ENCODE results near the gene NUAK1. TPM values are rescaled to one million over a fixed set of nuclear protein-coding genes. Genes with fewer than 3 reads are reported as not detected.

The NUAK1 gene
- total RNA-seq, 1 experiment from 2014 or later, result 5.4 TPM

DNA sequence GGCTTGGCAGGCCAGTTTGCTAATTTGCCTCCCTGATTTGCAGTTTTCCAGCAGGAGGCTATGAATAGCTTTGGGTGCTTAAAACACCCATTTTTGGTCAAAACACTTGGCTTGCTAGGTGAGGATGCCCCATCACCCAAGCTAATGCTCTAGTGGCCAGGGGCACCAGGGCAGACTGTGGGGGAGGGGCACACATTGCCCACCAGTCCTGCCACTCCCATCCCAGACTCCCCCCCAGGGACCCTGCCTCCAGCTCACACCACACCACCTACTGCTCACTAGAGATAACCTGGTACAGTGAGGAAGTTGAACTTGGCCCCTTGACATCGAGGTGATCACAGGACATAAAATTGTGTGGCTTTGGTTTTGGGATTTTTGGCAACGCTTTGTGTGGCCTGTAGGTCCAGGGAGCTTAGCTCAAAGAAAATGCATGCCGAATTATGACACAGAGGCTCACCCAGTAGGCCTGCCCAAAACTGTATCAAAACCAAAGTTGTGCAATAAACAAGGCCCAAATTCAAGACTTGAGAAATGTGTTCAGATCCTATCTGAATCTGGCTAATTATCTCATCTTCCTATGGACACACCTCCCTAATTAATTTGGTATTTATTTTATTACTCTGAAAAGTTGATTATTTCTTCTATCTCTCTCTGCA is 4.3 kb downstream of the NUAK1 start:
- no peak for DNase-seq (ENCODE audit: low read depth)
- in situ Hi-C loops (cut with HindIII; ENCODE audit: low pct_unique_long_range_greater_than_20kb, low sequenced_read_pairs), result no loop called here

DNA sequence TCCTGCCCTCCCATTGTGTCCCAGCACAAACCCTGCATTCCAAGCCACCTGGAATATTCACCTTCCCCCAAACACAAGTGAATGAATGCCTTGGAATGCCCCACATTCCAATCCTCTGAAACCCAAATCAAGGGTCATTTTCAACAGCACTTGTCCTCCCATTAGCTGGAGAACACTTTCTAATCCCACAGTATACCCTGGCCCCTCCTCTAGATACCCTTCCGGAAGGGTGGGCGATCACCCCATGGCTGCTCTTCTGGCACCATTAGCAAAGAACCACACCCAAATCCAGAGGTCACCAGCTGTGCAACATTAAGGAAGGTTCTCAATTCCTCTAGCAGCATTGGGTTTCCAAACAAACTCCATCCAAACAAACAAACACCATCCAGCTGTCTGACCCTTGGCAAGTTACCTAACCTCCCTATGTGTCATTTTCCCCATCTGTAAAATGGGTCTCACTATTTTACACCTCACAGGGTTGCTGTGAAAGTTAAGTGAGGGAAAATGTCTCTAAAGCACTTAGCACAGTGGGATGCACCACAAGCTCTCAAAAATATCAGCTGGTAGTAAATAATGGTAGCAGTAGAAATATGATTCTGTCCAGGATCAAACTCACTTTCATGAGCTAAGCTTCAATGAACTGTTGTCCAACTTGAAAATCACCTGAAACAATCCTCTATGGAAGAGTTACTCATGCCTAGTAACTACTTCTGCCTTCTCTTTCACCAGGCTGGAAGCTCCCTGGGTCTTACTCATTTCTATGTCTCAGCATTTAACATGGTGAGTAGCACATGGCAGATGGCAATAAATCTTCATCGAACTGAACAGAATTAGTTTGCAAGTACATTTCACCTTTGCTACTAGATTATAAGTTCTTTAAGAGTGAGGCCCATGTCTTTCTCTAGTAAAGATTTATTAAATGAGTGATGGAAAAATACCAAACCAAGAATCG is 5.3 kb downstream of the NUAK1 start:
- DNase-seq (ENCODE audit: low read depth), result peak; percentile 71
- in situ Hi-C loops (cut with HindIII; ENCODE audit: low pct_unique_long_range_greater_than_20kb, low sequenced_read_pairs), result no loop called here

DNA sequence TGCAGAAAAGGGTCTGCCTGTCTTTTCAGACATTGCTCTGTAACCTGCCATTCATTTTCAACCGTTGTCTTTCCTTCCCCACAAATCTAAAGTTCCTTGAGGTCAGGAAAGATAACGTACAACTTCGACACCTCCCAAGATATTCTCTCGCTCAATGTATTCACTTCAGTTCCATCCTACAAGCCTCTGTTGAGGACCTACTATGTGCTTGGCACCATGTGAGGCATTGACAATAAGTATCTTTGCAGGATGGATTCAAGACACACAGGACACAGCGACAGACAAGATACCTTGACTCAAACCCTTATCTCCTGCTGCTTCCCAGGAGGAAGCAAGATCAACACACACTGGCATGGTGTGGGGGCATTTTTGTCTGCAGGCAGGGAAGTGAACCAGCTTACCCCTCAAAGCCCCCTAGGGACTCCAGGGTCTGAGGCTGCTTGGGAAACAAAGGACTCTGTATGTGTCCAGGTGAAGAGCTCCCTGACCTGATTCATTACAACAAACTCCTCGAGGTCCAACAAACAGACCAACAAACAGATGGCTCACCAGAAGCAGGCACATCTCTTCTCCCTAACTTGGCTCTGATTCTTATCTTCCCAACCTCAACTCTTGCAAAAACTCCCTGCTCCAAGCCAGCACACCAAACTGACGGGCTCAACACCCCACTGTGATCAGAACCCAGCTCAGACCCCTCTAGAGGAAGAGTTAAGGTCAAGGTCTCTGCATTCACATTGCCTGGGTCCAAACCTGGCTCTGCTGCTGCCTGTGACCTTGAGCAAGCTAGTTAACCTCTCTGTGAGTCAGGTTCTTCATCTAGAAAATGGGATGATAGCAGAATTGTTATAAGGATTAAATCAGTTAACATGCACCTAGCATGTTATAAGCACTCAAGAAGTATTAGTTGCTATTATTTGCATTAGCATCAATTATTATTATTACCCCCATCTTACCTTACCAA is 6.3 kb downstream of the NUAK1 start:
- in situ Hi-C loops (cut with HindIII; ENCODE audit: low pct_unique_long_range_greater_than_20kb, low sequenced_read_pairs), result no loop called here
- no peak for DNase-seq (ENCODE audit: low read depth)

DNA sequence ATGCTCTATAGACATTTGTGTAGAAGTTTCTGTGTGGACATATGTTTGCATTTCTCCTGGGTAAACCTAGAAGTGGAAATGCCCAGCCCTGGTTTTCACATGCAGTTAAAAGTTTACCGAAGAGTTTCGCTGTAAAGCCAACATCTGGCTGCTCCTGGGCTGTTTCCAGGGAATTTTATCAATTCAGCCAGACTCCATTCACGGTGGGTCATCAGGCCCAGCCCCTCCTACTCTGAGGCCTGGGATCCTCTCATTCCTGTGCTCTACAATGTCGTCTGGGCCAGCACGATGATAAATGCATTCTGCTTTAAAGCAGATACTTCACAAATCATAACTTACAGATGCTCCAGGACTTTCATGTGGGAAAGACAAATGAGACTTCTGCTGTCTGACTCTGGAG is 7.1 kb downstream of the NUAK1 start:
- in situ Hi-C loops (cut with HindIII; ENCODE audit: low pct_unique_long_range_greater_than_20kb, low sequenced_read_pairs), result no loop called here
- no peak for DNase-seq (ENCODE audit: low read depth)

DNA sequence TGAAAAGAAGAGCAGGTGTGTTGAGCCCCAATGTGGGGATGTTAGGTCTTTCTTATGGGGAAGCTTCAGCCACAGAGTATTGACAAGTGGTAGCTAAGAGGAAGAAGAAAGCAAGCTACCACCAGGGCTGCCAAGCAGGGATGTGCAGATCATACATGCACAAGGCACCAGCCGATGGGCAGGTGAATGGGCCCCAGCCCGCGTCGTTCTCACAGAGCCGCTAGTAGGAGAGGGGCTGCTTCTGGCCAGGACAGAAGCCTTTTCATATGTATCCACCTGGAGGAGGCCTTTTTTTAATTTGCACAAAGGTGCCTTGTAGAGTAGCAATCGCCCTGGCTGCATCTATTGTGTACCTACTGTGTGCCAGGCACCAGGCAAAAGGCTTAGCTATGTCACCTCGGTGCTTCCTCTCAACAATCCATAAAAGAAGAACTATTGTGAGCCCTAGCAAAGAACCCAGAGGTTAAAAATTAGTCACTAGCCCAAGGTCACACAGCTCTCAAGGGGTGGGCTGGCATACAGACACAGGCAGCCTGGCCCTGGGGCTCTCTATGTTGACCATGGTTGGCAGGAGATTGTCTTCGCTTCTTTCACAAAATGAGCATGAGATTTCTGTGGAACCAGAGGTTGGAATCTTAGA is 8.2 kb downstream of the NUAK1 start:
- DNase-seq (ENCODE audit: low read depth), result no peak
- in situ Hi-C loops (cut with HindIII; ENCODE audit: low pct_unique_long_range_greater_than_20kb, low sequenced_read_pairs), result no loop called here

DNA sequence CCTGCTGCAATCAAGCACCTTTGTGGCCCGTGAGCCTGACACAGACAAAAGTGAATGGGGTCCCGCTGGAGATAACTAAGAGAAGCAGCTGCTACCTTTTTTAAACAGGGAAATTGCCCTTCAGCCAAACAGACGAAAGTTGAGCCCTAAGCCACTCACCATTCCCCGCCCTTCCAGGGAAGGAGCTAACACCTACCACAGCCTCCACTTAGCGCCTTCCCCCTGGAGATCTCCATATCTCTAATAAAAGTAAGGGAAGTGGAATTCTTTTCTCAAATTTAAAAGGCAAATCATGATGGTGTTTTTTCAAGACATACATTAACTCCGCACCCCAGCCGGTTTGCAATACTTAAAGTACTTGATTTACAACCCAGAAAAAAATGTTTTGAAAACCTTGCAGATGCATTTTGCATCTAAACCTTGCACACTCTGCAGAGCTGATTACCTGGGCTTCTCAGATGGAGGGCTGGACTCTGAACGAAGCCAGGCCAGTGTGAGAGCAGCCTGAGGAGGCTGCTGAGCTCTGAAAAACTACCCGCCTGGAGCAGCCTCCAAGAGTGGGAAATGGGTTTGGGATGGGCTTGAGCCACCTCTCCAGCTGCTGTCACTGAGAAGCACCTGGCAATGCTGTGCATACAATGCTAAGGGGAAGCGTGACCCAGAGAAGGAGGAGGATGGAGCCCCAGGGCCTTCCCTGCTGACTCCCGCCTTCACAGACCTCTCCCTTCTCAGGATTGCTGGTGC is 10.0 kb downstream of the NUAK1 start:
- in situ Hi-C loops (cut with HindIII; ENCODE audit: low pct_unique_long_range_greater_than_20kb, low sequenced_read_pairs), result no loop called here
- no peak for DNase-seq (ENCODE audit: low read depth)

DNA sequence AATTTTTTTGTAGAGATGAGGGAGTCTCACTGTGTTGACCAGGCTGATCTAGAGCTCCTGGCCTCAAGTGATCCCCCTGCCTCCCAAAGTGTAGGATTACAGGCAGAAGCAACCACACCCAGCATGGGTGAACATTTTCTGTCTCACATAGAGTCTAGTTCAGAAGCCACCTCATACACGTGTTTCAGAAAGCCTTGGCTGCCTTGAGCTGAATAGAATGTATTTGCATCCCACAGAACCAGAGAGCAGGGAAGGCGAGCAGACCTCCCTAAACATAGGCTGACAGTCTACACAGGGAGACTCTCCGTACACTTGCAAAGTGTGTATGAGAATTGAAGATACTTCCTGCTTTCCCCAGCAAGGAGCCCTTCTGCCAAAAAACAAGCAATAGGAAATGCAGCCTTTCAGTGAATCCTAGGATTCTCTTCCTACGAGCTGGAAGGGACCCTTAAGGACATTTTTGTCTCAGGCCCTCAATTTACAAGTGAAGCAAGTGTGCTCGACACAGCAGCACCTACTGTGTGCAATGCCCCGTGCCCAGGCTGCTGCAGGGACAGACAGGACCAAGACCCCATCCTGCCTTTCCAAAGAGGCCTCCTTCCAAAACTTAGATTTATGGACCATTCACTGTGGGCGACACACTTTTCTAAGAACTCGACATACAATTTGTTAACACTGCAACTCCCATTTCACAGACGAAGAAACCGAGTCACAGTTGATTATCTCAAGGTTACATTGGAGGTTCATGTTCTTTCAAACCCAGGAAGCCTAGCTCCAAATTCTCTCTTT is 11.2 kb downstream of the NUAK1 start:
- in situ Hi-C loops (cut with HindIII; ENCODE audit: low pct_unique_long_range_greater_than_20kb, low sequenced_read_pairs), result no loop called here
- no peak for DNase-seq (ENCODE audit: low read depth)

DNA sequence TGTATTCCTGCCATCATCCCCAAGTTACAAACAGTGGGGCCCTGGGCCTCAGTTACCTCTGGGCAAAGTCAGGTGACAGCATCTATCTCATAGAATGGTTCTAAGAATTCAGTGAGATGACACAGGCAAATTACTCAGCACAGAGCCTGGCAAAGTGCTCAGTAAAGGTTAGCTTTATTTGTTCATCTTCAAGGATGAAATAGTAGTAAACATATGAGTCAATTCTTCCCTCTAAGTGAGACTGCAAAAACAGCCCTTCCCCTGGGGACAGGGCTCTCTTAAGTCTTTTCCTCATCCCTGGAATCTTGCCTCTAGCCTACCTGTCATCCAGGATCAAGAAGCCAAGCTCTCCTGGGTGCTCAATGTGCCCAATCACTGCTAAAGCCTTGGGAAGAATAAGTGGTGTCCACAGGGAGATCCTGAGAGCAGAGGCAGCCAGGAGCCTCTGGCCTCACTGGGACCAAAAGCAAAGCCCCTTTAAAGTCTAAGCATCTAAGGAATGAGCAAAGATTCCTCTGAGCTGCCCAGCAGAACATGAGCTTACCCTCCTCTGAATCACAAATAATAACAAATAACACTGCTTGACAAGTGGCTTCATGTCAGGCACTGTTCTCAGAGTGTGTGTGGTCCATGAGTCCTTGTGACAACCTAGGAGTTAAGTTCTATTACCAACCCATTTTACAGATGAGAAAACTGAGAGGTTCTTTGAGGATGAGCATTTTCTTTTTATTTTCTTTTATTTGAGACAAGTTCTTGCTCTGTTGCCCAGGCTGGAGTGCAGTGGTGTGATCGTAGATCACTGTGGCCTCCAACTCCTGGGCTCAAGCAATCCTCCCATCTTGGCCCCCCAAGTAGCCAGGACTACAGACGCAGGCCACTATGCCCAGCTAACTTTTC is 12.1 kb downstream of the NUAK1 start:
- in situ Hi-C loops (cut with HindIII; ENCODE audit: low pct_unique_long_range_greater_than_20kb, low sequenced_read_pairs), result no loop called here
- peak; percentile 84 for DNase-seq (ENCODE audit: low read depth)

DNA sequence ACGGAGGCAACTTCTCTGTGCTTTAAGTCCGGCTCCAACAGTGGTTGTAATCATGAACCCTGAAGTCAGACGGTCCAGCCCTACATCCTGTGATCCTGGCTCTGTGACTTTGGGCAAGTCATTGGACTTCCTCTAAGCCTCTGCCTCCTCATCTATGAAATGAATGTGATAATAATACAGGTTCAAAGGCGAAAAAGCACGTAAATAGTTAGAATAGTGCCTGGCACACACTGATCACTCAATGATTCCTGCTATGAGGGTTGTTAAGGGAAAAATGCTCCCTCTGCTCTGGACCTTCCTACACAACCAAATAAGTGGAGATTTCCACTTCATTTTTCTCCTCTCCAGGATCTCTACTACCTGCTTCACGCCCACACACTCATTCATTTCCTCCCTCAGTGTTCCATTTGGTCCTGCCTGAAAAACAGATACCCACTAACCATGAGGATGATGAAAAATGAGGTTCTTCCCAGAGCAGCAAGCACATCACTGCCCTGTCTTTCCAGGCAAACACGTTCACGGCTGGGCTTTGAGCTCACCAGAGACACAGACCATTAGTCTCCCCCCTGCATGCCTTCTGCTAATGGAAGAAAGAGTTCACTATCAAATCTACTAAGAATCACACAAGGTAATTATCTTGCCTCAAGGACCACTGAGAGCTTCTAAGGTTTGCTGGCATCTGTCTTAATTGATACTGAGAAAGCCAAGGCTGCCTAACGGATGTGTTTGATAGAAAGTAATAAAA is 13.2 kb downstream of the NUAK1 start:
- in situ Hi-C loops (cut with HindIII; ENCODE audit: low pct_unique_long_range_greater_than_20kb, low sequenced_read_pairs), result no loop called here

DNA sequence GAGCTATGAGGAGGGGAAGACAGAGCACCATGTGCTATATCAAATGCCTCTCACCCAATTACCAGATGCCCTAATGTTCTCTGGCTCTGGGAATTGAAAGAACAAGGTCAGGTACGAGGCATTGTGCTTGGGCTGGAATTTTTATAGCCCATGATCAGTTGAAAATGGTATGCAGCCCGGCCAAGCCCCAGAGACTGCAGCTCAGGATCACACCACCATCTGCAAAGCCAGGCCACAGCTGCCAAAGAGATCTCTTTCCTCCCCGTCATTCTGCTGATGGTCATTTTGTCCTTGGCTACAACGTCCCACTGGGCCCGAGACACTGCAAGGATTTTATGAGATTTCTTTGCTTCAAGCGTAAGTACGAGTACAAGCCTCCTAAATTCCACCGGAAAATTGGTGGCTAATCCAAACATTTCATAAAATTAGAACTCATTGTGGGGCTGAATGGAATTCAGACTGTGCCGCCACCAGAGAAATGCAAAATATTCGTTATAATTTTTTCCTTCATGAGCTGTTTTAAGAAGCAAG is 15.1 kb downstream of the NUAK1 start:
- in situ Hi-C loops (cut with HindIII; ENCODE audit: low pct_unique_long_range_greater_than_20kb, low sequenced_read_pairs), result no loop called here
- DNase-seq (ENCODE audit: low read depth), result no peak

More for the DNA sequence above, 13.2 kb downstream of the NUAK1 start:
- DNase-seq (ENCODE audit: low read depth), result no peak

DNA sequence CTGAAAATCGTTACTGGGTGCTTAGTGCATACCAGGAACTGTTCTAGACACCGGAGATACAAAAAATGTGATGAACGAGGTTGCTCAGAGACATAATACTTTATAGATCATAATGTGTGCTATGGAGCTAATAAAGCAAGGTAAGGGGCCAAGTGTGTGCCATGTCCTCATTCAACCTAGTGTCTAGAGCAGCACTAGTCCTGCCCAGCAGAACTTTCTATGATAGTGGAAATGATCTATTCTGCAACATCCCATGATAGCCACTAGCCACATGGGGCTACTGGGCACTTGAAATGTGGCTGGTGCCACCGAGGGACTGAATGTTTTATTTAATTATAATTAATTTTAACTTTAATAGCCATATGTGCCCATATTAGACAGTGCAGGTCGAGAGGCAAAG is 15.6 kb downstream of the NUAK1 start:
- in situ Hi-C loops (cut with HindIII; ENCODE audit: low pct_unique_long_range_greater_than_20kb, low sequenced_read_pairs), result no loop called here
- DNase-seq (ENCODE audit: low read depth), result no peak

DNA sequence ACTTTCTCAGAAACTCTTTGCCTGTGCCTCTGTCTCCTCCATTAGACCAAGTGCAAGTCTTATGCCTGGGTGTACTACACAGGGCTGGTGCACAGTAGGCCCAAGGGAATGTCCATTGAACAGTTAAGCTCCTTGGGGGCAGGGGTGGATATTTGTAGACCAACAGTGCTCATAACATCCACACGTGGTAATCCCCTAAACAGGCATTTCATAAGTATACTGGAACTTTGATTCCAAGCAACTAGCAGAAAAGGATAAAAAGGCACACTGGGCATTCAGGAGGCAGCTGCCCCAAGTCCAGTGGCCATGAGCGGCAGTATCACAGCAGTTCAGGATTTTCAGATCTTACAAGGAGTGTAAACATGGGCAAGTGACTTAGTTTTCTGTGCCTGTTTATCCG is 16.8 kb downstream of the NUAK1 start:
- no peak for DNase-seq (ENCODE audit: low read depth)
- in situ Hi-C loops (cut with HindIII; ENCODE audit: low pct_unique_long_range_greater_than_20kb, low sequenced_read_pairs), result no loop called here

DNA sequence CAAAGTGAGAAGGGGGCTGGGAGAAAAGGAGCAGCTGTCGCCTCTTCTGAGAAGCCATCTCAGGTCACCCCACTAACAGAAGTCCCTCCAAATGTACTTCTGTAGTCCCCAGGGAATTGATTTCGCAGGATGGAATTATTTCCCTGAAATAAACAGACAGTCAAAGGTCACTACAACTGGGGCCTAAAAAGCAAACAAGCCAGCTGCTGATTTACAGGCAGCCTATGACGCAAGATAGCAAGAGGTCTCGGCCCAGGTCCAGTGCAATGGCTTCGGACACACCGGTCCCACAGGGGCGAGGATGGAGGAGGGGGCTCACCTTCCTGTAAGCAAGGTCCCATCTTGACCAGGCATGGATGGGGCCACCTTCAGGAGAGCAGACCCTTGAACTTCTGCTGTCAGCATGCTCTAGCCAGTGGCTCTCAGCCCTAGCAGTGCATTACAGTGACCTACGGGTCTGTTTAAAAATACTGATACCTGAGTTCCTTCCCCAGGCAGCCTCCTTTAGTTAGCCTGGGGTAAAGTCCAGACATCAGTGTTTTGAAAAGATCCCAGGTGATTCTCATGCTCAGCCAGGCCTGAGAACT is 18.1 kb downstream of the NUAK1 start:
- in situ Hi-C loops (cut with HindIII; ENCODE audit: low pct_unique_long_range_greater_than_20kb, low sequenced_read_pairs), result no loop called here
- no peak for DNase-seq (ENCODE audit: low read depth)

DNA sequence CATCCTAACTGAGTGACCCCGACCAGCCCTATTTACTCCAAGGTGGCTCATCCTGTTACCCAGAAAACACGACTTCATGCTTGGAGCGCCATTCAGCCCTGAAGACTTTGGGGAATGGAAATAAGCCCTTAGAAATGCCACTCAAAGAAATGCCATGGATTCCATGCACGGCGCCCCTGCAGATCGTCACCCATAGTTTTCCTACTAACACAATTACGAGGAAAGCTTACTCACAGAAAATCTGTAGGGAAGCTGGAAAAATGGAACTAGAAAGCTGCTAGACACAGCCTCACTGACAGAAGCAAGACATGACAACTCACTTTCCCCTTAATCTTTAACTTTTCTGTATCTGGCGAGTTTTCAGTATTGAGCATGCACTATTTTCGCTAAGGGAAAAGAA is 19.5 kb downstream of the NUAK1 start:
- in situ Hi-C loops (cut with HindIII; ENCODE audit: low pct_unique_long_range_greater_than_20kb, low sequenced_read_pairs), result no loop called here
- DNase-seq (ENCODE audit: low read depth), result no peak

Data from Caki2 (cell line).